Measurements from ENCODE around the gene SMURF1.

DNA sequence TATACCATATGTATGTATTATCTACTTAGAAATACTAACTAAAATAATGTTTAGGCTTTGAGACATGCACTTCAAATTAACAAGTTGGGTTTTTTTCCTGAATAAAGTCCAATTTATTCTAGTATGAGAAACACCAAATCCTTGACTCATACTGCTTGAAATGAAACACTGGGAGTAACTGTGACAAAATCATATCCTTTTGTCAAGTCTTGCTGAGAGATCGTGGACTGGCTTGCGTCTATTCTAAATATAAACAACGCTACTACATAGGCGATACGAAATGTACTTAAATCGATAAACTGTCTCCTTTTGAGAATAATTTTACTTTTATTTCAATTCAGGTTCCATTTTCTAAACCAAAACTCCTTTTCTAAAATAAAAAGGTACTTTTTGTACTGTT lies 16.3 kb downstream of the SMURF1 start:
- TF ChIP-seq, protein P1, sequence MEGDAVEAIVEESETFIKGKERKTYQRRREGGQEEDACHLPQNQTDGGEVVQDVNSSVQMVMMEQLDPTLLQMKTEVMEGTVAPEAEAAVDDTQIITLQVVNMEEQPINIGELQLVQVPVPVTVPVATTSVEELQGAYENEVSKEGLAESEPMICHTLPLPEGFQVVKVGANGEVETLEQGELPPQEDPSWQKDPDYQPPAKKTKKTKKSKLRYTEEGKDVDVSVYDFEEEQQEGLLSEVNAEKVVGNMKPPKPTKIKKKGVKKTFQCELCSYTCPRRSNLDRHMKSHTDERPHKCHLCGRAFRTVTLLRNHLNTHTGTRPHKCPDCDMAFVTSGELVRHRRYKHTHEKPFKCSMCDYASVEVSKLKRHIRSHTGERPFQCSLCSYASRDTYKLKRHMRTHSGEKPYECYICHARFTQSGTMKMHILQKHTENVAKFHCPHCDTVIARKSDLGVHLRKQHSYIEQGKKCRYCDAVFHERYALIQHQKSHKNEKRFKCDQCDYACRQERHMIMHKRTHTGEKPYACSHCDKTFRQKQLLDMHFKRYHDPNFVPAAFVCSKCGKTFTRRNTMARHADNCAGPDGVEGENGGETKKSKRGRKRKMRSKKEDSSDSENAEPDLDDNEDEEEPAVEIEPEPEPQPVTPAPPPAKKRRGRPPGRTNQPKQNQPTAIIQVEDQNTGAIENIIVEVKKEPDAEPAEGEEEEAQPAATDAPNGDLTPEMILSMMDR (IDR thresholded peaks at IDR 0.05): no peak
- TF ChIP-seq POLR2A (IDR thresholded peaks at IDR 0.05): no peak
- TF ChIP-seq EP300 (IDR thresholded peaks at IDR 0.05): no peak
